ENCODE data around the gene LNP1.
"Not testable (repeated sequence)": the region's sequence is repeated elsewhere in the genome, so short reads cannot be mapped to it uniquely, and the experiment has no call there.

Gene LNP1

GRCh38 chr3:100429187-100429716, 27.9 kb downstream of the LNP1 start:
- DNase-seq (ENCODE audit: low spot score) = no peak

GRCh38 chr3:100436951-100437350, 35.6 kb downstream of the LNP1 start:
- no peak for DNase-seq (ENCODE audit: low spot score)

- DNase-seq (ENCODE audit: low spot score) = no peak
Observed at GRCh38 chr3:100437721-100438622, 36.6 kb downstream of the LNP1 start.

- DNase-seq (ENCODE audit: low spot score) = no peak
Observed at GRCh38 chr3:100438623-100438974, 37.3 kb downstream of the LNP1 start.

- DNase-seq (ENCODE audit: low spot score) = no peak
Observed at GRCh38 chr3:100440895-100441294, 39.6 kb downstream of the LNP1 start.

GRCh38 chr3:100443690-100444089, 42.4 kb downstream of the LNP1 start:
- no peak for DNase-seq (ENCODE audit: low spot score)

- not testable (repeated sequence) for DNase-seq (ENCODE audit: low spot score)
Observed at GRCh38 chr3:100447067-100447466, 45.7 kb downstream of the LNP1 start.

- no peak for DNase-seq (ENCODE audit: low spot score)
Observed at GRCh38 chr3:100448079-100448478, 46.7 kb downstream of the LNP1 start.

GRCh38 chr3:100449214-100449613, 47.9 kb downstream of the LNP1 start:
- no peak for DNase-seq (ENCODE audit: low spot score)

GRCh38 chr3:100454677-100455076, 53.3 kb downstream of the LNP1 start:
- no peak for DNase-seq (ENCODE audit: low spot score)

- no peak for DNase-seq (ENCODE audit: low spot score)
Observed at GRCh38 chr3:100455841-100456550, 54.7 kb downstream of the LNP1 start.

- no peak for DNase-seq (ENCODE audit: low spot score)
Observed at GRCh38 chr3:100456745-100457144, 55.4 kb downstream of the LNP1 start.

GRCh38 chr3:100457811-100458210, 56.5 kb downstream of the LNP1 start:
- no peak for DNase-seq (ENCODE audit: low spot score)

- no peak for DNase-seq (ENCODE audit: low spot score)
Observed at GRCh38 chr3:100458814-100459213, 57.5 kb downstream of the LNP1 start.

- peak; percentile 79 for DNase-seq (ENCODE audit: low spot score)
Observed at GRCh38 chr3:100463002-100463401, 61.7 kb downstream of the LNP1 start.

GRCh38 chr3:100463646-100464155, 62.4 kb downstream of the LNP1 start:
- no peak for DNase-seq (ENCODE audit: low spot score)

GRCh38 chr3:100465892-100466777, 64.8 kb downstream of the LNP1 start:
- no peak for DNase-seq (ENCODE audit: low spot score)

- DNase-seq (ENCODE audit: low spot score) = no peak
Observed at GRCh38 chr3:100467133-100467532, 65.8 kb downstream of the LNP1 start.

- DNase-seq (ENCODE audit: low spot score) = no peak
Observed at GRCh38 chr3:100468676-100469075, 67.3 kb downstream of the LNP1 start.

GRCh38 chr3:100470951-100471350, 69.6 kb downstream of the LNP1 start:
- no peak for DNase-seq (ENCODE audit: low spot score)

GRCh38 chr3:100471444-100471843, 70.1 kb downstream of the LNP1 start:
- DNase-seq (ENCODE audit: low spot score) = no peak

- not testable (repeated sequence) for DNase-seq (ENCODE audit: low spot score)
Observed at GRCh38 chr3:100477851-100478360, 76.6 kb downstream of the LNP1 start.

Data from AG20443 (cell line).